ENCODE measurements around the gene VPS35.

Gene VPS35

GRCh38 chr16:46607529-46607928, 81.4 kb downstream of the VPS35 start:
- DNase-seq = peak in 1 of 2 donors; percentile 57

GRCh38 chr16:46606231-46606630, 82.7 kb downstream of the VPS35 start:
- no peak for DNase-seq

Data from bone marrow (tissue), 2 donors.